Forelimb muscle (tissue), 1 donor: Measurements from ENCODE around the gene MPZL3. TPM values are rescaled to one million over a fixed set of nuclear protein-coding genes. Genes with fewer than 3 reads are reported as not detected.

Experiments used
- DNase-seq: peaks from one replicate; pipeline ENCODE4 v3.0.0-alpha.2; 2013; ENCODE audit warnings: low read depth
- polyA plus RNA-seq: library from polyadenylated mRNA; unstranded; fragments of 120-200 nt; gene quantifications from one replicate; pipeline ENCODE4 v1.2.1, GENCODE V29; 2013; ENCODE audit not compliant: insufficient read length

MPZL3 gene
- polyA plus RNA-seq, 1 donor = 0.58 TPM

DNA sequence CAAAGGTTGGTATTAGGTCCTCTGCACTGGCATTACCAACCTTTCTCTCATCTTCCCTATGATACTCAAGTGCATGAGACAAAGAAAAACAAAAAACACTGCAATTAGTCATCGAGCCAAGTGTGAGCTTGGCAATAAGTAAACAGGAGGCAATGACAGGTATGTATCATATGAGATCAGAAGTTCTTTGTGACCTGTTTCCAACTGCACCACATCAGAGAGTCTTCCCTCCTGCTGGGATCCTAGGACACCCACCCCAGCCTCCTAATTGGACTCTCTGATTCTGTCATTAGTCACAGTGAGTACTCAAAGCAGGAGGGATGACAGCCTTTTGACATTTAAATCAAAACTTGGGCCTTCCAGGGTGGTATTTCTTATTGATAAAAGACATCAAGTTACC, 19.5 kb downstream of the MPZL3 start:
- DNase-seq = no peak

DNA sequence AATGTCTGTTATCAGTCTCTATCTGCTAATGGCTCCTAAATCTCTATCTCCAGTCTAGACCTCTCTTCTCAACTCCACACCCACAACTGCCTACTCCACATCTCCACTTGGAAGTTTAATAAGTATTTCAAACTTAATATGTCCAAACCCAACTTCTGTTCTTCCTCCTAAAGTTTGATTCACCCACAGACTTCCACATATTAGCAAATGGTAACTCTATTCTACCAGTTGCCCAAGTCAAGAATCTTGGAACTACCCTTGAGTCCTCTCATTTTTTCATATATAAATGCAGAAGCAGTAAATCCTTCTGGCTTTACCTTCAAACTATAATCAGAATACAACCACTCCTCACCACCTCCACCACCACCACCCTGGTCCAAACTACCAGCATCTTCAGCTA, 20.7 kb downstream of the MPZL3 start:
- DNase-seq = no peak

GRCh38 chr11:118230088-118230487, 22.1 kb downstream of the MPZL3 start:
- no peak for DNase-seq

DNA sequence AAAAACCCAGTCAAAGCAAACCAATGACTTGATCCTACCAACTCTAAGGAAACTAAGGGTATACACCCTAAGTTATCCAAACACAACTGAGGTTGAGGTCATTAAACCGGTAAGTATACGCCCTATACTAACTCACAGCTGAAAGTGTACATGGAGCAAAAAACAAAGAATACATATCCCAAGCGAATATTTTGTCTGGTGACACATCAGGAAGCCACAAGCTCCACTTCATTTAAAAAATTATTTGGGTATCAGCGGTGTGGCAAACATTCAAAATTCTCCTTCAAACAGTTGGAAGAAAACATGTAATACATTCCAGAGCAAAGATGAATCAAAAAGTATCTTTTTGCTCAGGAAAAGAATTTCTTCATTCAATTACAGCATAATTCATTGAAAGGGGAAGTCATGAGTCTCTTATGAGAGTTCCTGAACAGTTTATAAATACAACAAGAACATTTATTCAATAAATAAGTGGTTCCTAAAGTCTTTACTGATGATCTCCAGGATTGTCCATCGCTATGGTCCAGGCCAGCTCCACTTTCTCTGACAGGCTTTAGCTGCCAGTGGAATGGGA, 22.8 kb downstream of the MPZL3 start:
- DNase-seq = no peak

GRCh38 chr11:118227865-118228785, 24.0 kb downstream of the MPZL3 start:
- no peak for DNase-seq

- no peak for DNase-seq
Observed at GRCh38 chr11:118226781-118227180, 25.4 kb downstream of the MPZL3 start.

DNA sequence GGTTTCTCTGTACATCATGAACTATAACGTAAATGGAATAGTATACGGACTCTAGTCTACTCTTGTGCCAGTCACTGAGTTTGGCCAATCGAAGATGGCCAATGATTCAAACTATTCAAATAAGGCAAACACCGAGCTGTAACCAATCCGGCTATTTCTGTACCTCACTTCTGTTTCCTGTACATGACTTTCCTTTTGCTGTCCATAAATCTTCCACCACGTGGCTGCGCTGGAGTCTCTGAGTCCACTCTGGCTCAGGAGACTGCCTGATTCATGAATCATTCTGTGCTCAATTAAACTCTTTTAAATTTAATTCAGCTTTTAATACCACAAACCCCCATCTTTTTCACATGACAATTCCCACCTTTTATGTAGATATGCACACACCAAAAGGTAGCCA, 25.9 kb downstream of the MPZL3 start:
- DNase-seq = no peak

- no peak for DNase-seq
Observed at GRCh38 chr11:118224511-118225188, 27.5 kb downstream of the MPZL3 start, which contains the start of gene JAML. TSS of gene JAML (minus strand) at chr11:118225011. CDS start at chr11:118214866, 10,145 bp downstream.

DNA sequence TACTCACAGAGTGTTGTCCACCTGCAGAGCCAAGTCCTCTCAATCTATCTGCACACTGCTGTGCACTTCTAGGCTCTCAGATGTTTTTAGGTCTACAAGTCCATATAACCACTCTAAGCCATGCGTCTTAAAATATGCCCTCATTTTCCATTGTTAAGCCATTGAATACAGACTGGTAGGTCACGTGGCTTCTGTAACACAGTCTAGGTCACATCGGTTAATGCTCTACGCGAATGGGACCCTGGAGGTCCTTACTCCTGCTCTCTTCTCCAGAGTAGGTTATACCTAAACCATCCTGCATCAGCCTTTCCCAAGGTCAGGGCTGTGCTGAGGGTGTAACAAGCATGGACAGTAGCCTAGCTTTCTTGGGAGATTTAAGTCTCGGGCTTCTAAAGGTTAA, 28.2 kb downstream of the MPZL3 start:
- DNase-seq = no peak

DNA sequence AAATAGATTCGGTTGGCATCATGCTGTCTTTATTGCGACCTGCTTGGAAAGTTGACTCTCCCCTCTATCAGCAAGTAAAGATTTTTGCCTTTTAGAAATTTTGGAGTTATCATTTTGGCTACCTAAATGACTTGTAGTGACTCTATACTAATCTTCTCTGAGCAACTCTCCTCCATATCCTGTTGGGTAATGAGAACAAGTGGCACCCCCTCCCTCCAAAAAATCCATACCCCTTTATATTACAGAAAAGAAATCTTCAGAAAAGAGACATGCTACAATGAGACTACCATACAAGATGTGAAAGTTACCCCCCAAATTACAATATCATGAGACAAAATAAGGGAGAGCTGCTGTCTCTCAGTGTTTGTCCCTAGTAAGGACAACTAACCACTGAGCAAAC, 28.6 kb downstream of the MPZL3 start:
- no peak for DNase-seq

DNA sequence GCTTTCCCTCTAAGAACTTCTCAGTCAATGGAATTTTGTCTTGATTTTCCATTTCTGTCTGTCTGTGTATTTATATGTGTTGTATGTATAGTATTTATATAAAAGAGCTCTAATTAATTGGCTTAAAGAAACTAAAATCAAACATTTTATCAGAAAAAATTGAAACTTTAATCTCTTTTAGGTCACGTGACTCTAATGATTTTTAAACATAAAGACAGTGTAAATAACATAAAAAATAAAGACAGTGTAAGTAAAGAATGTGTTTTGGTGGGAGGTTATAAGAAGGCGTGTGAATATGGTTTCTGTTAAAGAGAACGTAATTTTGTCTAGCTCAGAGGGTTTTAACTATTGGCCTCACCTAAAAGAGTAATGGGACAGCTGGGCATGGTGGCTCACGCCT, 29.7 kb downstream of the MPZL3 start:
- no peak for DNase-seq

DNA sequence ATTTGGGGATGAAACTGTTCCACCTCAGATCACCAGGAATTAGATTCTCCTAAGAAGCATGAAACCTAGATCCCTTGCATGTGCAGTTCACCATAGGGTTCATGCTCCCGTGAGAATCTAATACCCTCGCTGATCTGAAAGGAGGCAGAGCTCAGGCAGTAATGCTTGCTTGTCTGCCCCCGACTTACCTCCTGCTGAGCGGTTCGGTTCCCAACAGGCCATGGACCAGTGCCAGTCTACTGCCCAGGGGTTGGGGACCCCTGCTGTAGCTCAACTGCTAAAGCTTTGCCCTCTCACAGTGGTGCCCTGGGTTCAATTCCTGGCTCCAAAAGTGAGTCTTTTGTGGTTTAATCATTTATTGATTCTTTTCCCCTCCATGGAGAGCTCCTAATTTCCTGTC, 30.7 kb downstream of the MPZL3 start:
- no peak for DNase-seq

DNA sequence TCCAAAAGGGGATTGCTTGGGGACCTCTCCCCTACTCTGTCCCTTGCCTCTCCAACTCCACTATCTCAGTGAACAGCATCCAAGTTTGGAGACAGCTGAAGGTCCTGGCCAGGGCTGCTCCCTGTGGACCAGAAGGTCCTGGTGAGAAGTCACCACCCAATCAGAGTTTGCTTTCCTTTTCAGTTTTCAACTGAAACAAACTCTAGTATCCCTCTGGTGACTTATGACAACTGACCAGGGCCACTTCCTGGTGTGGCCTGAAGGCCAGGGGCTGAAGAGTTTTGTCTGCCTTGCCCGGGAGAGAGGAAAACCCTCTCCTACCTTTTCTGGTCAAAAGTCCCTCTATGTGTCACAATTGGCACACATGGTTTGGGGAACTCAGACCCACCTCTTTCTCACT, 32.4 kb downstream of the MPZL3 start:
- DNase-seq = no peak

GRCh38 chr11:118219244-118219643, 32.9 kb downstream of the MPZL3 start:
- no peak for DNase-seq

GRCh38 chr11:118217575-118217974, 34.6 kb downstream of the MPZL3 start:
- DNase-seq = no peak

DNA sequence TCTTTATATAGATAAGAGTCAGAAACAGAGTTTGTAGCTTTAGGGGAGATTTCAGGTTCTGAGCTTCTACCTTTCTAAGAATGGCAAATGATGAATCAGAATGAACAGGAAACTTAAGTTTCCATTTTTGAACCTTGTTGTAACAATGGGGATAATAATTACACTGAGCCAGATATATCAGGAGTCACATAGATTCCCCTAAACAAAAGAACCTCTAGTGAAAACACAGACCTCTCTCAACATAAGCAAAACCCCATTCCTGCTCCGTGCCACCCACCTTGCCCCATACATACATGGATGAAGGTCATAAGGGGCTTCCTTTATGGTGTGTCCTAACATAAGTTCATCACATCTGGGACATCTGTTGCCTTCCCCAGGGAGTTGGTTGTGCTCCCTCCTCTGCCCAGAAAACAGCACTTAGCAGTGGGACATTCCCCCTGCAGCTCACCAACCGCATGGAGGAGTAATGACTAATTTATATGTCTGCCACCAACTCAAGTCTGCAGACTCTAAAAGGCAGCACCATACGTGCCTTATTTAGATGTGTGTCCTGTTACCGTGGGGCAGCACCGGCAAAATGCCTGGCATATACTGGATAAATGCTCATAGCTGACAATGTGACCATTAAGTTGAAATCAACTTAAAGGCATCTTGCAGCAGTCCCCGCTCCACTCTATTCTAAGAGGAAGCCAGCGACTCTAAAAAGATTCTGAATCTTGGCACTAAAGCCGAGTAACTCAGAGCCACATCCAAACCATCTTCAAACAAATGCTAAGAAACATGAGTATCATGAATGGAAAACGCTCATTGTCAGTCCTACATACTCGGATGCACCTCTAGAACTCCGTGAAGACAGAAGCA, 35.3 kb downstream of the MPZL3 start:
- no peak for DNase-seq

- no peak for DNase-seq
Observed at GRCh38 chr11:118215765-118216164, 36.4 kb downstream of the MPZL3 start.

GRCh38 chr11:118215262-118215661, 36.9 kb downstream of the MPZL3 start:
- DNase-seq = no peak

DNA sequence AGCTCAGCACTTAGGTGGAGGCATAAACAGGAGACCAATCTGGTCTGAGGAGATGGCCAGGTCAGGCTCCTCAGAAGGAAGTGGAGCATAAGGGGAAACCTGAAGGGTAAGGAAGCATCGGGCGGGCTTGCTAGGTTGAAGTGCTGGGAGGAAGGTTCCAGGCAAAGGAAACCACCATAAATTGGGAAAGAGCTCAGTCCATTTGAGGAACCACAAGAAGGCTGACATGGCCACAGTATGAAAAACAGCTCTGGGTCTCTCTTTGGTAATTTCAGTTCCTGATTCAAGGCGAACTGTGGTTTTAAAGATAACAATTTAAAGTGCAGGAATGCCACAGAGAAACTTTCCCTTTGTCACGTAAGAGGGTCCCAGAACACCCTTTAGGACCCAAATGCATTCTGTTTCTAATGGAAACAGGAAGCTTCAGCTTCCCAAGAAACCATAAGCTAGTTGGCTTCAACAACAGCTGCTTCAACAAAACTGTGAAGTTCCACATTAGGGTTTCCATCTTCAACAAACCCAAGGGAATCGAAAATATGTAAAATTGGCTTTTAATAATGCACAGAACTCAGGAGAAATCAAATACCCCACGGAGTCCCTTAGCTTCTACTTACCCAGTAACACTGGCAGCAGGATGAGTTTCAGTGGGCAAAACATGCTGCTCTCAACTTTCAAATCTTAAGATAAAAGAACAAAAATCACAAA, 37.8 kb downstream of the MPZL3 start:
- no peak for DNase-seq

DNA sequence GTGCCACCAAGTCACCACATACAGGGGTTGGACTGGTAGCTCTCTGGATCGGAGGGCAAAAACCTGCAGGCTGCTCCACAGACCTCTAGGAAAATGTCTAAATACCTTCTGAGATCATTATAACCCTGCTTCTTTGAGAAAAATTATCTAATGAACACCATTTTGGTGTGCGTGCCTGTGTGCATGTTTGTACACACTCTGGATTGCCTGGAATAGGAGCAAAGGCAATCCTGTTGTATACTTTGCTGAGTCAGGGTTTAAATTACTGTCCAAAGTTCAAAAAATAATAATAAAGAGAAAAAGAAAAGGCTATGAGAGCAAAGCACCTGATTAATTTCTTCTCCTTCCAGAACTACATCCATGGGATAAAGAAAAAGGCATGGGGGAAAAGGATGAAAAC, 38.4 kb downstream of the MPZL3 start:
- no peak for DNase-seq

- DNase-seq = no peak
Observed at GRCh38 chr11:118213201-118213600, 39.0 kb downstream of the MPZL3 start.
